ENCODE results near the gene ASB1.
A peak's percentile ranks its signal among the peaks of the same experiment; 100 is the strongest.

The ASB1 gene, protein sequence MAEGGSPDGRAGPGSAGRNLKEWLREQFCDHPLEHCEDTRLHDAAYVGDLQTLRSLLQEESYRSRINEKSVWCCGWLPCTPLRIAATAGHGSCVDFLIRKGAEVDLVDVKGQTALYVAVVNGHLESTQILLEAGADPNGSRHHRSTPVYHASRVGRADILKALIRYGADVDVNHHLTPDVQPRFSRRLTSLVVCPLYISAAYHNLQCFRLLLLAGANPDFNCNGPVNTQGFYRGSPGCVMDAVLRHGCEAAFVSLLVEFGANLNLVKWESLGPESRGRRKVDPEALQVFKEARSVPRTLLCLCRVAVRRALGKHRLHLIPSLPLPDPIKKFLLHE

DNA sequence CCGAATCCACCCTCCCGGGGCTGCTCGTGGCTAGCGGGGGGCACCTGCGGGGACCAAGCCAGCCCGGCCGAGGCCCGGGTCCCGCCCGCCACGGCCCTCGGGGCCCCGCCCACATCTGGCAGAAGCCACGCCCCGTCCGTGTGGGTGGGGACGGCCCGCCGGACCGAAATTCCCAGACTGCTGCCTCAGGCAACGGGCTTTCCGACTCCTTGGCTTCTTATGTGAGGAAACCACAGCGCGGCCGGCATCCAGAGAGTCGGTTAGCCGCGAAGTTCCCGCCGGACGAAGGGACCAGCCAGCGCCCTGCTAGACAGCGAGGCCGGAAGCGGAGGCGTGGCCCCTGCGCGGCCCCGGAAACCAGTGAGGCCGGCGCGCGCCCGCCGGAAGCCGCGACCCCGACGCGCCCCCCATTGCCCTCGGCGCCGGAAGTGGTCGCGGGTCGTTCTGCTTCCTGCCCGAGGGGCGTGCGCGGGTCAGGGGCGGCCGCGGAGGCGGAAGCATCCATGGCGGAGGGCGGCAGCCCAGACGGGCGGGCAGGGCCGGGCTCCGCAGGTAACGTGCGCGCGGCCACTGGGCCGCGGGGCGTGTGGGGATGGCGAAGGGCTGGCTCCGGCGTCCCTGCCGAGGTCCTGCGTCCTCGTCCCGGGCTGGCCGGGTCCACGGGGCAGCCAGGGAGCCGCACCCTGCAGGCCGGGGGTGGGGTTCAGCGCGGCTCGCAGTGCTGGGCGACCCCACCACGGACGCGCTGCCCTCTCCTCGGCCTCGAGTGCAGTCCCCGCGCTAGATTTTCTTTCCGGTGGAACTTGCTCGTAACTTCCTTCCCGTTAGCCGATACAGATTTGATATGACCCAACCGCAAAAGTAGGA lies at the start of gene ASB1:
ASB1 (plus strand) TSS at position 360 of the 867 bp plus-strand sequence; CDS start at position 504, 144 bp downstream.
- peak; percentile 53 for DNase-seq (ENCODE audit: low read depth)

DNA sequence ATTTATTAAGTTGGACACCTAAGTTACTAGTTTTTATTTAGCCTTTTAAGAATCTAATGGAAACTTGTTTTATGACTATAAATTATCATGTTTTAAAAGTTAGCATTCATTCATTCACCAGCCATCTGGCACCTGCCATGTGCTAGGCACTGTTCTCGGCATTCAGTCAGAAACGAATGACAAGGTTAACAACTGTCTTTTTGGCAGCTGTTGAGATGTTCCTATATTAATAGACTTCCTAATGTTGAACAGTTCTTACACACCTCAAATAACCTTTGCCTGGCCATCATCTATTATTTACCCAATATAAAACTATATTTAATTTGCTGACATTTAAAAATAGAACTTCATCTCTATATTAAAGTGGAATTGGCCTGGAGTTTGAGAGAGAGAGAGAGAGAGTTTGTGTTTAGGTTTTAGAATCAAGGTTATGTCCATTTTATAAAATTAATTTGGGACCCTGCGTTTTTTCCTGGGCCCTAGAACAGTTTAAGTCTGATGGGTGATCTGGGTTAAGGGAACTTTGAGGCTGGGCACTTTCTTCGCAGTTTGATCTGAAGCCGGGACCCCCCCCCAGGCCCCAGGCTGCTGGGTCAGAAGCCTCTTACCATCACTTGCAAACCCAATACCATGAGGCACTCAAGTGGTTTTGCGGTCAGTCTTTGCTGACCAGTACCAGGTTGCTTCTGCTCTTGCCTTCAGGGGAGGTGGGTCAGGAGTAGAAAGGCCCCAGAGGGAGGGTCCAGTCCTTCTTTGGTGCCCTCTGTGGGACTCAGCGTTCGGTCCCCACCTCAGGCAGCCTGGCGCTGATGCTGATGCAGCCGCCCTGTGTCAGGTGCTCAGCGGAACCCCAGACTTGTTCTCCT lies 48.3 kb upstream of the ASB1 start:
- no peak for DNase-seq (ENCODE audit: low read depth)

DNA sequence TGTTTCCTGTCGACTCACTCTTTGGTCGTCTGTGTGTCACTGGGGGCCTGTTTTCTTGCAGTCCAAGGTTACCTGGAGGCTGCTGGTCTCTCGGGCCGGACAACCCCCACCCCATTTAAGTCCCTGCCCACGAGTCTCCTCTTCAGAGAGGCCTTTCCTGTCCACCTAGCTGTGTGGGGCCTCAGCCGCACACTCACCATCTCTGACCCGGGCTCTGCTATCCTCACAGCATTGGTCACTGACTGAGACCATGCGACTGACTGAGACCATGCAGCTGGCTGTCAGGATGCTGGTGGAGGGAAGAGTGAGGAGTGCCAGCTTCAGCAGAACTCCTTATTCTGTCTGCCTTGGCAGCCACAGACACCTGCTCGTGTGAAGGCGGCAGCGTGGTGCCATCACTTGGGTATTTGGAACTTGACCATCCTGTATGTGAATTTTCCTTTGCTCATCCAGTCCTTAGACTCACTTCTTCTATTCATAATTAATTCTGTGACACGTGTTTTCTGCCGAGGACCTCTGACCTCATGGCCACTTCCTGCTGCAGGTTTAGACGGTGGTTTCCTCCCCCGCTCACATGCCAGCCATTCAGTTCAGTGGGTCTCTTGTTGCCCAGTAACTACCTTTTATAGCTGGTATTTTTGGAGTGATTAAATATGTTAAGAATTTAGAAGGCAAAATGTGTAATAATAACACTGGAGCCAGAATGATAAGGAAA lies 47.5 kb upstream of the ASB1 start:
- DNase-seq (ENCODE audit: low read depth): no peak

DNA sequence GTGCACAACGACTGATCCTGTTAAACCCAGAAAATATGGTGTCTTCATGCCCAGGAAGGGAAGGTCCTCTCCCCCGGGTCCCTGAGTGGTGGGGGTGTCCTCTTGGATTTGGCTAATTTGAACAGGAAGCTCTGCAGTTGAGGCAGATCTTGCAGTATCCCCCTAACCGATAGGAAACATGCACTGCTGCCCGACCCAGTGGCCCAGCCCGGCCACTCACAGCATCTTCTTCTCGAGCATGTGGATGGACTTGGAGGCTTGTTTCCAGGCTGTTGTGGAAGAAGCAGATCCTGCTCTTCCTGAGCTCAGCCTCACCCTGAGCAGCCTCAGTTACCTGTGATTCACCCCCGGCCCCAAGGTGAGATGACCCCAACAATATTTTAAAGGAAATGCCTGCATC lies 46.4 kb upstream of the ASB1 start:
- DNase-seq (ENCODE audit: low read depth): no peak

DNA sequence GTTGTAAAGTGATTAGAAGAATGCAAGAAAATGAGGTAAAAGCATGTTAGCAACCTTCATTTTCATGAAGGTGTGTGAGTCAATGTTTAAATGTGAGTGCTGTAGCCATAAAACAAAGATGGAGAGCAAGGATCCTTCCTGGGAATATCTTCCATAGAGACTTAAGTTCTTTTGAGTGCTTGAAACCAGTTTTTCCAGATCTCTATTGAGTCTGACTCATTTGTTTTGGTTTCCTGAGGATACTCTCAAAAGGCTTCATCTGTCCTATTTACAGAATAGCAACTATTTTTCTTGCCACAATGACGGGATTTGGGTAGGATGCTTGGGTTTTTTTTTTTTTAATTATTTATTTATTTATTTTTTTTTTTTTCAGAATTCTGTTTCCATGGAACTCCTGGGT lies 45.9 kb upstream of the ASB1 start:
- no peak for DNase-seq (ENCODE audit: low read depth)

DNA sequence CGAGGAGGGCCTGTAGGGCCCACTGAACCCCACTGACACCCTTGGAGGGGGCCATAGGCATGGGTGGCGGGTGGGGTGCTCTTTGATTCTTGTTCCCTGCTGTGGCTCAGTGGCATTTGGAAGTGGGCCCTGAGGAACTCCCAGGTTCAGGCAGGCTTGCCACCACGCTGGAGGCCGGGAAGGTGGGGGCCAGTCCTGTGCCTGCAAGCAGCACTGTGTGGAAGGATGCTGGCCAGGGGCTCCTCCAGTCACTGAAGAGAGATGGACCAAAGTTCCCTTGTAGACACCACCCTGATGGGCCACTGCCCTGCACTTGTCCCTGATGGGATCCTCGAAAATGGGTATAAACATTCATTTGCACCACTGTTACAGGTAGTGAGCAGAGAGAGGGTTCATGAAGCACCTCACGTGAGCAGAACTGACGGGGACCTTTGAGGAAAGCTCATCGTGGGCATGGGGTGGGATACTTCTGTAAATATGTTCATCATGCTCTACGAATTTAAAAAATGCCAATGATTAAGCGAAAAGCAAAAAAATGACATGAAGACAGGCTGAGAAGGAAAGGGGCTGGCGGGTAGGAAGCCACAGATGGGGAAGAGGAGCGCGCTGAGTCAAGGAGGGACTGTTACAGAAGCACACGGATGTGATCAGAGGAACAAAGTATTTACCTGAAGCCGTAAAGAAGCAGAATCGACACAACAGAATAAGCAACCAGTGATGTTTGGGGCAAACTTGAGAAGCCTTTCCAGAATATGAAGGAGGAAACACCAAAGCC lies 45.2 kb upstream of the ASB1 start:
- no peak for DNase-seq (ENCODE audit: low read depth)

DNA sequence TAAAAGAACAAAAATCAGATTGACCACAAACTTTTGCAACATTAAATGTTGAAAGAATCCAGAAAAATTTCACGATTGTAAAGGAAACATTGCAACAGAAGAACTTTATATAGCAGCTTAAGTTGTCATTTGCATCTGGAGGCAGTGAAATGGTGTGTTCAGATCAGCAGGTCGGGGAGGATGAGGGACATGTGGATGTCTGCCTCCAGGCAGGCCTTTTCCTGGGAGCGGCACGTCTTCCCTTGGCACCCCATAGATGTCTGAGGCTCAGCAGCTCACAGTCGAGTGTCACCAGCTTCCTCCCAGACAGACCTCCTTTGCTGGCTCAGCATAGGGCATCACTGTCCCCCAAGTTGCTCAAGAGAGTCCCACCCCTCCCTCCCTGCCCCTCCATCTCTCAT lies 44.3 kb upstream of the ASB1 start:
- no peak for DNase-seq (ENCODE audit: low read depth)

DNA sequence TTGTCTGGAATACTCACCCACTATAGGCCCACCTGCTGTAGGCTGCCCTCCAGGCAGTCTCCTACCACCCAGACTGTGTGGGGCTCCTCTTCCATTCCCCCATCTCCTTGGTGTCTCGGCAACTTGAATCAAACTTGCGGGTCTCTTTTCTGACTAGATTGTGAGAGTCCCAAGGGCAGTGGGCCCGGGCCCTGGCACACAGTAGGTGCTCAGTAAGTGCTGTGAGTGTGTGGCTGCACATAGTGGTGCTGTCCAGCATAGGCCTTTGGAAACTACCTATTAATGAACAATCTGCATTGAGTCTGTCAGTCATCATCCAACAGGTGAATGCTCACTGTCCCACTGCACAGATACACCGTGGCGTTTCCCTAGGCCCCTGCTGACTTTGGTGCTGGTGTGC lies 43.6 kb upstream of the ASB1 start:
- DNase-seq (ENCODE audit: low read depth): no peak

DNA sequence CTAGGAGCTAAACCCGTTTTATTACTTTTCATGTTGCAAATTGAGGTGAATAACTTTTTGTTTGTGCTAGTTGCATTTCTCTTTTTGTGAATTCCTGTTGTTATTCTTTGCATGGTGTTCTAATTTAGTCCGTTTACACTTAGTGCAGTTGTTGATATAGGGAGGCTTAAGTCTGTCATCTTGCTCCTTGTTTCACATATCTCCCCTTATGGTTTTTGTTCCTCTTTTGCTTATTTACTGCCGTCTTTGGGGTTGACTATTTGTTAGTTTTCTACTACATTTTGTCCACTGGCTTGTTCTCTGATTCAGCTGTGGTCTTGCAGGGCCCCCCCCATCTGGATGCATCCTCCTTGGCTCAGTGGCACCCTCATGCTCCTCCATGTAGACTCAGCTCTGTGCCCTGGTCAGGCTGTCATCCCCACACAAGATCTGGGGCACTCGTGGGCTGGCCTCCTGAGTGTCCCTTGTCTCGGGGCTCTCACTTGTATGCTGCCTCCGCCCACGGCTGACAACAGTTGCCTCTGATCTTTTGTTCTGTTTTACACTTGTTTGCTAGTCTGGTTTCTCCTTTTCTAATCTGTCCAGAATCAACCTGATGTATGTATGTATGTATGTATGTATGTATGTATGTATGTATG lies 42.9 kb upstream of the ASB1 start:
- DNase-seq (ENCODE audit: low read depth): no peak

DNA sequence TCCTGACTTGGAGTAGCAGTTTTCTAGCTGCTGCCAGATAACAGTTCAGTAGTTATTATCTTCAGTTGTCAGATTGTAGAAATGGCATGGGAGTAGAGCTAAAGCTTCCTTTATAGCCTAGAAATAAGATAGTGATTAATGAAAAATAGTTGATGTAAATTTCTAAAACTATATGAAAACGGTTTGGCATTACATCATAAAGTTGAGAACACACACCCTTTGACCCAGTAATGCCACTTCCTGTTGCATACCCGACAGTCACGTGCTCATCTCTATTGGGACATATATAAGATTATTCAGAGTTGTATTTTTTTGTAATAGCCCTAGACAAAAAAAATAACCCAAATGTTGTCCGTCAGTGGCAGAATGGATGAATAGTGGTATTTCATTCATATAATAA lies 39.4 kb upstream of the ASB1 start:
- DNase-seq (ENCODE audit: low read depth): no peak

DNA sequence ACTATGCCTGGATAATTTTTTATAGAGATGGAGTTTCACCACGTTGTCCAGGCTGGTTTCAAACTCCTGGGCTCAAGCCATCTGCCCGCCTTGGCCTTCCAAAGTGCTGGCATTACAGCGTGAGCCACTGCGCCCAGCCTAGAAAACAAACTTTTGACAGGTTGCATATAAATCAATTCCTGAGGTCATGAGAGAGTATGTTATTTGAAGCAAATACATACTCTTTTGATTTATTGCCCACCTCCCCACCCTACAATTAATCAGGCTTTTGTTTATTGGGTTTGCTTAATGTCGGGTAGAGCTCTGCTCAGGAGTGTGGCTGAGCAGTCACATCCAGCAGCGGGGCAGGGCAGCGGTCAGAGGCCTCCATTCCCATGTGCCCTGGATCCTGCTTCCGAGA lies 37.9 kb upstream of the ASB1 start:
- DNase-seq (ENCODE audit: low read depth): no peak

DNA sequence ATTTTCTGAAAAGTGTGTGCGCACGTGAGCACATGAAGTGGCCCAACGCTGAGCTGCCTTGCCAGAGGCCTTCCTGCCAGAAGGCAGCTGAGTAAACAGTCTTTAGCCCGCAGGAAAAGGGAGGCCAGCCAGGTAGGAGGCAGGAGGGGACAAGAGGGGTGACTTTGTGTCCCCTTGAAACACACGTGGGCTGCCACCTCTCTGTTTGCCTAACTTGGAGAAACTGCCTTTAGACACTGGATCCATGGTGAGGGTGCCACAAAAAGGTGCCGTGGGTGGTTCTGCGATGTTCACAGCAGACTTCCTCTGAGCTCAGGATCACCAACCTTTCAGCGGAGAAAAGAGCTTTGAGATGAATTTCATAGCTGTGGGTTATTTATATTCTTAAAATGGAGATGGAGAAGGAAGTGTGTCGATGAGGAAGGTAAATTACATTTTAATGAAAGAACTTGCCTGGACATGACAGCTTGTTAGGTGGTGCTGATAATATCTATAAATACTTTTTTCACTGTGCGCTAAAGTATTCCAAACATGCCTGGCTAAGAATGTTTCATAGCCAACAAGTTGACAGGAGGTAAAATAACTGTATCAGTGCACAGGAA lies 36.6 kb upstream of the ASB1 start:
- DNase-seq (ENCODE audit: low read depth): no peak

DNA sequence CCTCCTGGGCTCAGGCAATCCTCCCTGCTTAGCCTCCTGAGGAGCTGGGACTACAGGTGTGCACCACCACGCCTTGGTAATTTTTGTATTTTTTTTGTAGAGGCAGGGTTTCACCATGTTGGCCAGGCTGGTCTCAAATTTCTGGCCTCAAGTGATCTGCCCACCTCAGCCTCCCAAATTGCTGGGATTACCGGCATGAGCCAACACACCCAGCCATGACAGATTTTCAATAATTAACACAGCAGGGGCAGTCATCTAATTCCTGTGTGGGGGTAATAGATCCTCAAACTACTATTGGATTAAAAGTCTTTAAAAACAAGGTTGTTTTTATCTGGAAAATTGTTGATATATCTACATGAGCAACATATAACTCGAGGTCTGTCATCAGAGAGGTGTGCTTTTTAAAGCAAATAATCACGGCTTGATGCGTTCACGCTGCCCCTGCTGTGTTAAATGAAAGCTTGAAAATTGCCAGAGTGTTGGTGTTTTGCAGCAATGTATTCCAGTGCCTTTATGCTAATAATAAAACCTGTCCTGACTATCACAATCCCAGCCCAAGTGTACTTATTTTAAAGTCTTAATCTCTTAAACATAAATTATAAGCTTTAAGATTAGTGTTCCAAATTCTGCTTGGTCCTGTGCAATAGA lies 35.6 kb upstream of the ASB1 start:
- no peak for DNase-seq (ENCODE audit: low read depth)

DNA sequence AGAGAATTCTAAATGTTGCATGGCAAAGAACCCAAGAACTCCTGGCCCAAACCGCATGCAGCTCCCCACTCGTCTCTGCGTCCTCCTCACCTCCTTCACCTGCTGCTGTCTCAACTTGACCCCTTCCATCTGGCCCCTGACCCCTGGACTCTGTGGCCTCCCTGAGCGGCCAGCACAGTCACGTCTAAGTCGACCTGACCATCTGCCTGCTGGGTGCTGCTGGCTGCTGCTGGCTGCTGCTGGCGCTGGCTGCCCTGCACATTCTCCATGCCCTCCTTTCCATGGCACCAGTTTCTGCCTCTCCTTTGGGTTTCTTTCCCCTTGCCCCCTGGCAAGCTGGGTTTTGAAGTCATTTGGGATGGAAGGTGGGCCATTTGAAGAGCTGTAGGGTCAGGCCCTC lies 30.1 kb upstream of the ASB1 start:
- DNase-seq (ENCODE audit: low read depth): no peak

DNA sequence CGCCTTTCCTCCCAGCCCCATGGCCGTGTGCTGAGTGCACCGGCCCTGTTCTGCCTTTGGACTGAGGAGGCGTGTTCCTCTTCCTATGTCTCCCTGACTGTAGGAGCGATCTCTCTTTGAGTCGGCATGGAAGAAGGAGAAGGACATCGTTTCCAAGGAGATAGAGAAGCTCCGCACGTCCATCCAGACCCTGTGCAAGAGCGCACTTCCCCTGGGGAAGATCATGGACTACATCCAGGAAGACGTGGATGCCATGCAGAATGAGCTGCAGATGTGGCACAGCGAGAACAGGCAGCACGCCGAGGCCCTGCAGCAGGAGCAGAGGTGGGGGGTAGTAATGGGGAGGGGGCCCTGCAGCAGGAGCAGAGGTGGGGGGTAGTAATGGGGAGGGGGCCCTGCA lies 29.4 kb upstream of the ASB1 start:
- DNase-seq (ENCODE audit: low read depth): no peak

DNA sequence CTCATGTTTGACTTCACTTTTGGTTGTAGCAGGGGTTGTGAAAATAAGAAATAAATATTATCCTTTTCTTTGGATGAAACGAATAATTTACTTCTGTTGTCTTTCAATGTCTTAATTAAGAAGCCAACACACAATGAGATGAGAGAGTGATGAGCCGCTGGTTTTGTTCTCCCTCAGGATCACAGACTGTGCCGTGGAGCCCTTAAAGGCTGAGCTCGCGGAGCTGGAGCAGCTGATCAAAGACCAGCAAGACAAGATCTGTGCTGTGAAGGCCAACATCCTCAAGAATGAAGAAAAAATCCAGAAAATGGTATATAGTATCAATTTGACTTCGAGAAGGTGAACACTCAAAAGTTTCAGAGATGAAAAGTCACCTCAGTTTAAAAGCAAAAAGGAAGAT lies 28.1 kb upstream of the ASB1 start:
- no peak for DNase-seq (ENCODE audit: low read depth)

DNA sequence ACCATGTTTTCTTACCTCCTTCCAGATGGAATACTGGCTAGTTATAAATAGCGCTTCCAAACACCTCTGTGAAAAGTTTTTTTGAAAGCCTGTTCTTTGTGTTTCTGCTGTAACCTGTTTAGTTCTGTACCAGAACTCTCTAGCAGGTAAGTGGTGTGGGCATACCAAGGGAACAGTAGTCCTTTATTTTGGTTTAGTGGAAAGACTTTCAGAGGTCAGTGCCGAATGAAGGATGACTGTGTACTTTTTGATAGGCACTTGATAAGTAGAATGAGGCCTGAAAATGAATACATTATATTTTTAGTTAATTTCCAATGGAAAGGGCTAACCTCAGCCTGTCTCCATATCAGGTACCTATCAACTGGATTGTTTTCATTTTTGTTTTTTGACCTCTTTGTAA lies 27.6 kb upstream of the ASB1 start:
- DNase-seq (ENCODE audit: low read depth): no peak

DNA sequence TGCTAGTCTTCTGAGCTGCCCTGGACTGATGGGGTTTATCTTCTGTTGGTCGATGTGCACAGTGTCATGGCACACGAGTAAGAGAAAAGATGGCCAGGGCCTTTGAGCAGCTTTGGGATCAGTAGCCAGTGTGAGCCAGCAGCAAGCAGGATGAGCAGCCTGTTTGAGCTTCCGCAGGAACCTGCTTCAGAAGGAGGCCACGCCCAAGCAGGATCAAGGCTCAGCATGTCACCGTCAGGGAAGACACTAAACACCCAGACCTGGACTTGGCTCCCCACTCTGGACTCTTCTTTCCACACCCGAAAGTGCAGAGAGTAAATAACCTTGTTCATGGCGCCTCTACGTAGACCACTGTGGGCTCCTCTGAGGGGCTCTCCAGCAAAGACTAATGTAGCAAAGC lies 25.2 kb upstream of the ASB1 start:
- DNase-seq (ENCODE audit: low read depth): no peak

DNA sequence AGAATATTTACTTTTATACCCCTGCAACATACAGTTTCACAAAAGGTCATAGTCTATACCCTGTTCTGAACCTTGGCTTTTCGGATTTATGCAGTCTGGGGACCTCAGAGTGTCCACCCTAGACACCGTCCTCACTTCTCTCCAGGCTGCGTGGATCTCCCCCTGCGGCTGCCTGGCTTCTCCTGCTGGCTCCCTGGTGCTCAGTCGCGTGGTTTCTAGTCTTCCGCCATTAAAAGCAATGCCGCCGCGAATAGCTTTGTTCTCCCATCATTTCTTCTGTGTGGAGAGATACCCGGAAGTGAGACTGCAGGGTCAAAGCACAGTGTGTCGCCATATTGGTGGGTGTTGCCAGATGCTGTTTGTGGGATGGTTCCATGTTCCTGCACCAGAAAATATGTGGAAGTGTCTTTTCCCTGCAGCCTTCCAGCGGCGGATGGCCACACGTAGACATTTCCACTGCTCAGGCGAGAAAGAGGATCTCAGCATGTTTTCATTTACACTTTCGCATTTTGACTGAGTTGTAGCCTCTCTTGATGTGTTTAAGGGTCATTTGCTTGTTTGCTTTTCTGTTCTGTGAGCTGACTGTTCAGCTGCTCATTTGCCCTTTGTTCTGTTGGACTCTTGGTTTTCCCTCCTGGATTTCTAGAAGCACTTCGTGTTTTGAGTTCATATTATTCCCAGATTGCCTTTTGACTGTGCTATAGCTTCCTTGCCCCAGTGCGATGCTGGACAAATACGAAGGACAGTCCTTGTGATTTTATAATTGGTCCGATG lies 22.9 kb upstream of the ASB1 start:
- DNase-seq (ENCODE audit: low read depth): no peak
